DMS153 (cell line): ENCODE data around the gene U2AF1L4.
"Not testable (repeated sequence)": the region's sequence is repeated elsewhere in the genome, so short reads cannot be mapped to it uniquely, and the experiment has no call there.

Experiments
- DNase-seq: peaks from one replicate; lab custom pipeline; 2025; lab: John Stamatoyannopoulos, UW

The U2AF1L4 gene

GRCh38 chr19:35725216-35725861 is 19.9 kb downstream of the U2AF1L4 start:
- no peak for DNase-seq

DNA sequence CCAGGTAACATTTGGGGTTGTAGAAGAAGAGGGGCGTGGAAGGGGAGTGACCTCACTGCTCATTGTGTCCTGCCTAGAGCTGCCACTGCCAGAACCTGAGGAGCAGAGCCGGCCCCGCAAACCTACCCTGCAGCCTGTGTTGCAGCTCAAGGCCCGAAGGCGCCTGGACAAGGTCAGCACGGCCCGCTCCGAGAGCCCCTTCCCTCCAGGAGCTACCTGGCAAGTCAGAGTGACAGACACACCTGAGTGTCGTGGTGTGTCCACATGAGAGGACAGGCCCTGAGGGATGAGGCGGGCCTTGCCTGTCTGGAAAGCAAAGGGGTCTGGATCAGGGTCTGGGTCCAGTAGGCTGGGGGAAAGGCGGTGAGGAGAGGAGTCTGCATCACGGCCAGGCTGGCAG is 20.7 kb downstream of the U2AF1L4 start:
- DNase-seq, result no peak

- DNase-seq, result not testable (repeated sequence)
Measured at GRCh38 chr19:35724132-35724531, 21.1 kb downstream of the U2AF1L4 start.

DNA sequence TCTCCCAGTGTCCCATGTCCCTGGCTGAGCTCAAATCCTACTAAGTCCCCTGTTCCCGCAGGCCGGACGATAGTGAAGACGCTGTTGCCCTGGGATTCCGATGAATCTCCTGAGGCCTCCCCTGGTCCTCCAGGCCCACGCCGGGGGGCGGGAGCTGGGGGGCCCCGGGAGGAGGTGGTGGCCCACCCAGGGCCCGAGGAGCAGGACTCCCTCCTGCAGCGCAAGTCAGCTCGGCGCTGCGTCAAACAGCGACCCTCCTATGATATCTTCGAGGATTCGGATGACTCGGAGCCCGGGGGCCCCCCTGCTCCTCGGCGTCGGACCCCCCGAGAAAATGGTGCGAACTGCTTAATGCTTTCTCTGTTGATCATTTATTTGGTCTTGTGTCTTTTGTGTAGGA is 21.5 kb downstream of the U2AF1L4 start:
- no peak for DNase-seq

- DNase-seq, result no peak
Measured at GRCh38 chr19:35722897-35723296, 22.3 kb downstream of the U2AF1L4 start.

GRCh38 chr19:35722461-35722860 is 22.8 kb downstream of the U2AF1L4 start:
- DNase-seq, result no peak

DNA sequence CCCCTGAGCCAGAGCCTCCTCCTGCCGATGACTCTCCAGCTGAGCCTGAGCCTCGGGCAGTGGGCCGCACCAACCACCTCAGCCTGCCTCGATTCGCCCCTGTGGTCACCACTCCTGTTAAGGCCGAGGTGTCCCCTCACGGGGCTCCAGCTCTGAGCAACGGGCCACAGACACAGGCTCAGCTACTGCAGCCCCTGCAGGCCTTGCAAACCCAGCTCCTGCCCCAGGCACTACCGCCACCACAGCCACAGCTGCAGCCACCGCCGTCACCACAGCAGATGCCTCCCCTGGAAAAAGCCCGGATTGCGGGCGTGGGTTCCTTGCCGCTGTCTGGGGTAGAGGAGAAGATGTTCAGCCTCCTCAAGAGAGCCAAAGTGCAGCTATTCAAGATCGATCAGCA is 23.8 kb downstream of the U2AF1L4 start:
- no peak for DNase-seq

GRCh38 chr19:35720648-35721047 is 24.6 kb downstream of the U2AF1L4 start:
- DNase-seq, result no peak

DNA sequence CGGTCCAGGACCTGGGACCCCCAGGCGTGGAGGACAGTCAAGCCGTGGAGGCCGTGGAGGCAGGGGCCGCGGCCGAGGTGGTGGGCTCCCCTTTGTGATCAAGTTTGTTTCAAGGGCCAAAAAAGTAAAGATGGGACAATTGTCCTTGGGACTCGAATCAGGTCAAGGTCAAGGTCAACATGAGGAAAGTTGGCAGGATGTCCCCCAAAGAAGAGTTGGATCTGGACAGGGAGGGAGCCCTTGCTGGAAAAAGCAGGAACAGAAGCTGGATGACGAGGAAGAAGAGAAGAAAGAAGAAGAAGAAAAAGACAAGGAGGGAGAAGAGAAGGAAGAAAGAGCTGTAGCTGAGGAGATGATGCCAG is 25.1 kb downstream of the U2AF1L4 start:
- DNase-seq, result no peak

DNA sequence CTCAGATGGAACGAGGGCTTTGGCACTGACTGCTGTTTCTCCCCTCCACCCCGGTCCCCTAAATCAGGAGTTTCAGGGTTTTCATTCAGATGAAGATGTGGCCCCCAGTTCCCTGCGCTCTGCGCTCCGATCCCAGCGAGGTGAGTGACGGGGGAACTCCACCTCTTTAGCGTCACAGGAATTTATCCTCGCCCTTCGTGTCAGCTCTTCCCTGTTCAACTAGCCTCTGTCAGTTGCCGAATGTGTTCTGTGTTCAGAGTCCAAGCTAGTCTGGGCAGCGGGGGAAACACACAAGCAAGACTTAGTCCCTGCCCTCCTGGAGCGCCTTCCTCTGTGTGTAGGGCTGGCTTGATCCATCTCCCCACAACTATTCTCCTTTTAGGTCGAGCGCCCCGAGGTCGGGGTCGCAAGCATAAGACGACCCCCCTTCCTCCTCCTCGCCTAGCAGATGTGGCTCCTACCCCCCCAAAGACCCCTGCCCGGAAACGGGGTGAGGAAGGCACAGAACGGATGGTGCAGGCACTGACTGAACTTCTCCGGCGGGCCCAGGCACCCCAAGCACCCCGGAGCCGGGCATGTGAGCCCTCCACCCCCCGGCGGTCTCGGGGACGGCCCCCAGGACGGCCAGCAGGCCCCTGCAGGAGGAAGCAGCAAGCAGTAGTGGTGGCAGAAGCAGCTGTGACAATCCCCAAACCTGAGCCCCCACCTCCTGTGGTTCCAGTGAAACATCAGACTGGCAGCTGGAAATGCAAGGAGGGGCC is 25.6 kb downstream of the U2AF1L4 start:
- no peak for DNase-seq

GRCh38 chr19:35718345-35719041 is 26.7 kb downstream of the U2AF1L4 start:
- no peak for DNase-seq

DNA sequence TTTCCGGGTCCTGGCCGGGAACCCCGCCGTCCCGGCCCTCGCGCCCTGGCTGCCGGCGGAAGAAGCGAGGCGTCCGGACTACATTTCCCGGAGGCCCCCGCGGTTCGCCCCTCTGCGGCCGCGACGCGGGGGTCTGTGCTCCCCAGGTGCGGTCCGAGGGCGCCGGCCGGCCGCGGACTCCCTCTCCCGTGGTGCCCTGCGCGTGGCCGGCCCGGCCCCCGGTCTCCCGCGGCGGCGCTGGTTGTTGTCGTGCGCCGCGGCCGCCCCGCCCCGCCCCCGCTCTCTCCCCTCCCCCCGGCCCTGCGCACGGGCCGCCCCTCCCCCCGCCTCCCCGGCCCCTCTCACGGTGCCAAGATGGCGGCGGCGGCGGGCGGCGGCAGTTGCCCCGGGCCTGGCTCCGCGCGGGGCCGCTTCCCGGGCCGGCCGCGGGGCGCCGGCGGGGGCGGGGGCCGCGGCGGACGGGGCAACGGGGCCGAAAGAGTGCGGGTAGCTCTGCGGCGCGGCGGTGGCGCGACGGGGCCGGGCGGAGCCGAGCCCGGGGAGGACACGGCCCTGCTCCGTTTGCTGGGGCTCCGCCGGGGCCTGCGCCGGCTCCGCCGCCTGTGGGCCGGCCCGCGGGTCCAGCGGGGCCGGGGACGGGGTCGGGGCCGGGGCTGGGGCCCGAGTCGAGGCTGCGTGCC is 27.4 kb downstream of the U2AF1L4 start, which contains the start of gene KMT2B:
TSS of gene KMT2B (plus strand) at position 339 of the 680 bp plus-strand sequence. CDS start at position 355, 16 bp downstream.
- DNase-seq, result no peak

- peak; percentile 94 for DNase-seq
Measured at GRCh38 chr19:35716801-35717664, 28.2 kb downstream of the U2AF1L4 start.

DNA sequence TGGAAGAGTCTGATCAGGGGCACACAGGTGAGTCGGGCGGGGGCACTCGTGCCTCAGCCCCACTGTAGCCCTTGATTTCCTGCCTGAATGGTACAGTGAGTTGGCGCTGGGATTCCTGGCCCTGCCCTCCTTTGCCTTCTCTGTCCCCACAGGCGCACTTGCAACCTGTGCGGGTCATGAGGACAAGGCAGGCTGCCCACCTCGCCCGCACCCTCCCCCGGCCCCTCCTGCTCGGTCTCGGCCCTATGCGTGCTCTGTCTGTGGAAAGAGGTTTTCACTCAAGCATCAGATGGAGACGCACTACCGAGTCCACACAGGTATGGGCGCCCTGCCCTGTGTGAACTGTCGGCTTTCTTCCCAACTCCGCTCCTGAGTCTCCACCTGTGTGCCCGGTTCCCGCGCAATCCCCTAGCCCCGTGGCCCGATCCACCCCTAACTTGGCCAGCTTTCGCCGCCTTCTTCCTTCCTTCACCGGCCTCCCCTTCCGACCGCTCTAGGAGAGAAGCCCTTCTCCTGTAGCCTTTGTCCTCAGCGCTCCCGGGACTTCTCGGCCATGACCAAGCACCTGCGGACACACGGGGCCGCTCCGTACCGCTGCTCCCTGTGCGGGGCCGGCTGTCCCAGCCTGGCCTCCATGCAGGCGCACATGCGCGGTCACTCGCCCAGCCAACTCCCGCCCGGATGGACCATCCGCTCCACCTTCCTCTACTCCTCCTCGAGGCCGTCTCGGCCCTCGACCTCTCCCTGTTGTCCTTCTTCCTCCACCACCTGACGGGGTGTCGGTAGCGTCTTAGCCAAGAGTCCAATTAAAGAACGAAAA is 29.0 kb downstream of the U2AF1L4 start:
- DNase-seq, result no peak

GRCh38 chr19:35715355-35715809 is 29.8 kb downstream of the U2AF1L4 start:
- DNase-seq, result no peak

GRCh38 chr19:35714601-35715354 is 30.4 kb downstream of the U2AF1L4 start:
- no peak for DNase-seq

- no peak for DNase-seq
Measured at GRCh38 chr19:35713904-35714495, 31.2 kb downstream of the U2AF1L4 start.

GRCh38 chr19:35713506-35713850 is 31.7 kb downstream of the U2AF1L4 start:
- no peak for DNase-seq
